Effector memory CD4-positive, alpha-beta T cell (primary cell): ENCODE results near the gene FOLR2.
"Not testable (repeated sequence)": the region's sequence is repeated elsewhere in the genome, so short reads cannot be mapped to it uniquely, and the experiment has no call there.

Source experiments
- DNase-seq, 3 donors: peaks; one replicate each; pipeline ENCODE4 v3.0.0-alpha.2; 2020
- H3K27ac ChIP-seq: 2 replicates; pipeline ENCODE4 v1.7.0; 2013; ENCODE audit warnings: mild to moderate bottlenecking, low read length, moderate library complexity; ENCODE audit not compliant: insufficient read depth, poor library complexity, severe bottlenecking
- H3K27me3 ChIP-seq: replicated peaks from 2 replicates; pipeline ENCODE4 v1.7.0; 2013; ENCODE audit warnings: mild to moderate bottlenecking, low read length; ENCODE audit not compliant: insufficient read depth, control insufficient read depth, poor library complexity, severe bottlenecking
- H3K36me3 ChIP-seq: 2 replicates; pipeline ENCODE4 v1.7.0; 2013; ENCODE audit warnings: mild to moderate bottlenecking, low read length, moderate library complexity; ENCODE audit not compliant: control insufficient read depth, insufficient read depth
- H3K4me1 ChIP-seq: 2 replicates; pipeline ENCODE4 v1.7.0; 2013; ENCODE audit warnings: low read length, mild to moderate bottlenecking; ENCODE audit not compliant: control insufficient read depth, insufficient read depth, poor library complexity, severe bottlenecking
- H3K4me3 ChIP-seq: 2 replicates; pipeline ENCODE4 v1.7.0; 2013; ENCODE audit warnings: low read length, low read depth, mild to moderate bottlenecking; ENCODE audit not compliant: insufficient read depth, poor library complexity, severe bottlenecking
- H3K9me3 ChIP-seq: 2 replicates; pipeline ENCODE4 v1.7.0; 2013; ENCODE audit warnings: mild to moderate bottlenecking, low read length, moderate library complexity; ENCODE audit not compliant: control insufficient read depth
- total RNA-seq, 3 donors: gene quantifications; one replicate each; lab custom pipeline; 2026; lab: John Stamatoyannopoulos, UW

FOLR2 gene
- 0 reads per million in 3 donors for total RNA-seq

- no peaks in the 10 kb centered on the region for H3K27me3 ChIP-seq
- no peaks in the 10 kb centered on the region for H3K4me1 ChIP-seq
- no peaks in the 10 kb centered on the region for H3K9me3 ChIP-seq
- DNase-seq: no peak
- H3K27ac ChIP-seq: no peak within 1 kb of the TSS
- H3K36me3 ChIP-seq: no peaks in the 10 kb centered on the region
- H3K4me3 ChIP-seq: no peak within 1 kb of the TSS
Observed at GRCh38 chr11:72216638-72217037, at the start of gene FOLR2. FOLR2 (plus strand) TSS chr11:72216794; CDS start chr11:72218585, 1,791 bp downstream.

- not testable (repeated sequence) for H3K27ac ChIP-seq, H3K4me3 ChIP-seq, H3K36me3 ChIP-seq, H3K9me3 ChIP-seq, DNase-seq, H3K4me1 ChIP-seq, H3K27me3 ChIP-seq
Observed at GRCh38 chr11:72169046-72169555, 47.5 kb upstream of the FOLR2 start.

- H3K4me1 ChIP-seq, H3K27ac ChIP-seq, H3K9me3 ChIP-seq, DNase-seq, H3K4me3 ChIP-seq, H3K27me3 ChIP-seq, H3K36me3 ChIP-seq: not testable (repeated sequence)
Observed at GRCh38 chr11:72169754-72170153, 46.8 kb upstream of the FOLR2 start.

DNA sequence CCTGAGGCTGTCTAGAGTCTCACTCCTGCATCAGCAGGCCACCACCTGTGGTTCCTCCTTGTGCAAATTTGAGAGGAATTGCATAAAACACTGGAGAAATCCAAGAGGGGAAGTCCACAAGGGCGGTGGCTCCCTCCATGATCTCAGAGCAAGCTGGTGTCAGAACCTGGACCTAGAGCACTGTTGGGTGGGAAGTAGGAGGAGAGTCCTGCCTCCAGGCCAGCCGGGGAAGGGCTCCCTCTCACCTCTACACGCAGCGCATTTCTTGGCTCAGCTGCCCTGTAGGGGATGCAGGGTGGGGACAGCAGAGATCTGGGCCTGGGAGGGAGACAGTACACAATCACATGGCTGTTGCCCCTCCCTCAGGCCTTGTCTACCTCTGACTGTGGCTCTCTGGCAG lies 44.6 kb upstream of the FOLR2 start:
- not testable (repeated sequence) for H3K9me3 ChIP-seq, H3K4me1 ChIP-seq, H3K27ac ChIP-seq, H3K27me3 ChIP-seq, H3K36me3 ChIP-seq, DNase-seq, H3K4me3 ChIP-seq

DNA sequence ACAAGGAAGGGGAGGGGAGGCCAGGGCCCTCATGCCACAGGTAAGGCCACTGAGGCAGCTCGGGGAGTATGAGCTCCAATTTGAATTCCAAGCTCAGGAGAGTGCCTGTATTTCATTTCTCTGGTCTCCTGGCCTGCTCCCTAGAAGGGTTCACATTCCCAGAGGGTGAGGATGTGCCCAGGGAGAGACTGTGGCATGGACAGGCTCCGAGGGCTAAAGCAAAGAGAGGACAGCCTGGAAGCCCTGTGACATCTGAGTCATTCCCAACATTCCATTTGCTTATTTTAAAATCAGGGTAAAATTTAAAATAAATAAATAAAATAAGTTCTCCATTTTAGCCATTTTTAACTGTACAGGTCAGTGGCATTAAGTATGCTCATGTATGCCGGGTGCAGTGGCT lies 43.3 kb upstream of the FOLR2 start:
- no peak for DNase-seq
- no peaks in the 10 kb centered on the region for H3K4me1 ChIP-seq
- no peaks in the 10 kb centered on the region for H3K27me3 ChIP-seq
- H3K27ac ChIP-seq: no peak overlapping the region
- no peak overlapping the region for H3K4me3 ChIP-seq
- H3K9me3 ChIP-seq: no peaks in the 10 kb centered on the region
- no peaks in the 10 kb centered on the region for H3K36me3 ChIP-seq

DNA sequence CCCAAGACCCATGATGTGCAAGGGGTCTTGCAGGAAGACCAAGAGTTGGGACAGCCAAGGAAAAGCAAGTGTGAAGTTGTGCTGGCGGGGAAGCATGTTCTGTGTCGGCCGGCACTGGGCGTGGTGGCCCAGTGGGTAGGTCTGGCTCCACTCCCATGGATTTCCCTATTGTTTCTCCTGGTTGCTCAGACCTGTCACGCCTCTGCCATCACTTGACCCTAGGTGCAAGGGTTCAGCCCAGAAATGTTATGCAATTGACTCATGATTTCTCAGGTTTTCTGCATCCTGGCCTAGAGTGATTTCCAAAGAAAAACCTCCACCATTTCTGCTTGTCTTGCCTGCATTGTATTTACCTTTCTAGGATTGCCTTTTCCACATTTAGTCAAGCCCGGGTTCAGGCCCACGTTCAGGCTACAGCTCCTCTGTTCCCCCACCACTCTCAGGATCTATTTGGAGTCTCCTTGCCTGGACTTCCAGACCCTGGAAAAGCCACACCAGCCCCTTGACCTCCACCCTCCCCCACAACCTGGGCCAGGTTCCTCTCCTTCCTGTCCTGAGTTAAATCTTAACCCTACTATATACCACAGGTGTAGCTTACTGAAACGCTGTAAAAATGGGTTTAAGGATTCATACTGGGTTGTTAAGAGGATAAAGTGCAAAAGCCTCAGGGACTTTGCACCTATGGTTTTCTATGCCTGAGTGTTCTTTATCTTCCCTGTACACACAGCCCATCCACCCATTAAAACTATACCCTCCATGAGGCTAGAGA lies 42.1 kb upstream of the FOLR2 start:
- DNase-seq: no peak
- H3K27me3 ChIP-seq: no peaks in the 10 kb centered on the region

GRCh38 chr11:72177656-72178055 lies 38.9 kb upstream of the FOLR2 start:
- DNase-seq: no peak
- no peaks in the 10 kb centered on the region for H3K4me1 ChIP-seq
- no peaks in the 10 kb centered on the region for H3K27me3 ChIP-seq
- no peak overlapping the region for H3K4me3 ChIP-seq
- H3K36me3 ChIP-seq: no peaks in the 10 kb centered on the region
- no peak overlapping the region for H3K27ac ChIP-seq
- H3K9me3 ChIP-seq: no peaks in the 10 kb centered on the region

More for the DNA sequence above, 42.1 kb upstream of the FOLR2 start:
- no peak overlapping the region for H3K27ac ChIP-seq
- no peaks in the 10 kb centered on the region for H3K9me3 ChIP-seq
- H3K36me3 ChIP-seq: no peaks in the 10 kb centered on the region
- no peaks in the 10 kb centered on the region for H3K4me1 ChIP-seq
- H3K4me3 ChIP-seq: no peak overlapping the region

- DNase-seq: no peak
Observed at GRCh38 chr11:72179049-72179803, 37.4 kb upstream of the FOLR2 start.

DNA sequence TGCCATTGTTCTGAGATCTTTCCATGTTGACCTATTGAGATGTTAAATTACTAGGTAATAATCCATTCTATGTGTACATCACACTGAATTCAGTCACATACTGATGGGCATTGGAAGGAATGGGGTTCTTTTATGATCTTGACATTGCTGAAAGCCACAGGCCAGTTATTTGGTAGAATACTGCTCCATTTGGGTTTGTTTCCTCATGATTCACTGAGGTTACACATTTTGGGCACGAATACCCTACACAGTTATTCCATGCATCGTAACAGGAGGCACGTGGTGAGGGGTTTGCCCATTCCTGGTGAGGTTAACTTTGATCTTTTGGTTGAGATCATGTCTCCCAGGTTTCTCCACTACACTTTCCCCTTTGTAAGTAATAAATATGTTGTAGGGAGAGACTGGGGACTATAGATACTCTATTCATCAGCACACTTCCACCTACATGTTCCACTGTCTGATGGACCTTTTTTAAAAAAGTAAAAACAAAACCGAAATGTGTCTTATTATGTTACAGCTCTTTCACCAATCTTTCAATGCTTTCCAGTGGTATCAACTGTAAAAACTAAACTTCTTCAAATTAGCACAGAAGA lies 36.7 kb upstream of the FOLR2 start:
- Histone ChIP-seq H3K27me3 (no peaks in the 10 kb centered on the region), H3K4me1 (no peaks in the 10 kb centered on the region), H3K36me3 (no peaks in the 10 kb centered on the region), H3K9me3 (no peaks in the 10 kb centered on the region), H3K4me3 (no peak overlapping the region), H3K27ac (no peak overlapping the region)
- DNase-seq: no peak

More at GRCh38 chr11:72179049-72179803, 37.4 kb upstream of the FOLR2 start:
- H3K27me3 ChIP-seq: no peaks in the 10 kb centered on the region
- H3K36me3 ChIP-seq: no peaks in the 10 kb centered on the region
- no peak overlapping the region for H3K27ac ChIP-seq
- no peaks in the 10 kb centered on the region for H3K9me3 ChIP-seq
- H3K4me1 ChIP-seq: no peaks in the 10 kb centered on the region
- no peak overlapping the region for H3K4me3 ChIP-seq
